NCI-H1092 treated with DMSO at 0.1 percent for 48 hours (cell line): ENCODE data around the gene ZNF367.
"Not testable (repeated sequence)": the region's sequence is repeated elsewhere in the genome, so short reads cannot be mapped to it uniquely, and the experiment has no call there.

ENCODE experiments used
- DNase-seq: peaks from one replicate; lab custom pipeline; 2025; lab: John Stamatoyannopoulos, UW

ZNF367 gene

GRCh38 chr9:96399325-96399633 is 18.9 kb downstream of the ZNF367 start:
- DNase-seq = no peak

GRCh38 chr9:96398582-96399324 is 19.4 kb downstream of the ZNF367 start:
- DNase-seq = no peak

- no peak for DNase-seq
Measured at GRCh38 chr9:96395964-96396363, 22.2 kb downstream of the ZNF367 start.

GRCh38 chr9:96394832-96395496 is 23.2 kb downstream of the ZNF367 start:
- peak; percentile 4 for DNase-seq

- DNase-seq = no peak
Measured at GRCh38 chr9:96392263-96392662, 25.9 kb downstream of the ZNF367 start.

- DNase-seq = no peak
Measured at GRCh38 chr9:96391021-96391765, 27.0 kb downstream of the ZNF367 start.

GRCh38 chr9:96388144-96388543 is 30.0 kb downstream of the ZNF367 start:
- DNase-seq = no peak

GRCh38 chr9:96386157-96386556 is 32.0 kb downstream of the ZNF367 start:
- DNase-seq = no peak

GRCh38 chr9:96383165-96383942 is 34.8 kb downstream of the ZNF367 start, which contains the start of gene SLC35D2:
TSS of gene SLC35D2 (minus strand) at chr9:96383711. CDS start at chr9:96383634, 77 bp downstream.
- no peak for DNase-seq

- DNase-seq = no peak
Measured at GRCh38 chr9:96382839-96383164, 35.4 kb downstream of the ZNF367 start.

- no peak for DNase-seq
Measured at GRCh38 chr9:96382175-96382574, 36.0 kb downstream of the ZNF367 start.

GRCh38 chr9:96381696-96382095 is 36.5 kb downstream of the ZNF367 start:
- no peak for DNase-seq

- no peak for DNase-seq
Measured at GRCh38 chr9:96381125-96381524, 37.0 kb downstream of the ZNF367 start.

- no peak for DNase-seq
Measured at GRCh38 chr9:96379461-96379860, 38.7 kb downstream of the ZNF367 start.

GRCh38 chr9:96378187-96378586 is 40.0 kb downstream of the ZNF367 start:
- DNase-seq = no peak

- DNase-seq = no peak
Measured at GRCh38 chr9:96376891-96377874, 41.0 kb downstream of the ZNF367 start.

- DNase-seq = not testable (repeated sequence)
Measured at GRCh38 chr9:96375507-96375906, 42.7 kb downstream of the ZNF367 start.

GRCh38 chr9:96367943-96368342 is 50.2 kb downstream of the ZNF367 start:
- no peak for DNase-seq

- DNase-seq = no peak
Measured at GRCh38 chr9:96363175-96363967, 54.8 kb downstream of the ZNF367 start.

- not testable (repeated sequence) for DNase-seq
Measured at GRCh38 chr9:96362119-96362518, 56.1 kb downstream of the ZNF367 start.
